ENCODE results near the gene GSTM3.
"Not testable (repeated sequence)": the region's sequence is repeated elsewhere in the genome, so short reads cannot be mapped to it uniquely, and the experiment has no call there.

Gene GSTM3

DNA sequence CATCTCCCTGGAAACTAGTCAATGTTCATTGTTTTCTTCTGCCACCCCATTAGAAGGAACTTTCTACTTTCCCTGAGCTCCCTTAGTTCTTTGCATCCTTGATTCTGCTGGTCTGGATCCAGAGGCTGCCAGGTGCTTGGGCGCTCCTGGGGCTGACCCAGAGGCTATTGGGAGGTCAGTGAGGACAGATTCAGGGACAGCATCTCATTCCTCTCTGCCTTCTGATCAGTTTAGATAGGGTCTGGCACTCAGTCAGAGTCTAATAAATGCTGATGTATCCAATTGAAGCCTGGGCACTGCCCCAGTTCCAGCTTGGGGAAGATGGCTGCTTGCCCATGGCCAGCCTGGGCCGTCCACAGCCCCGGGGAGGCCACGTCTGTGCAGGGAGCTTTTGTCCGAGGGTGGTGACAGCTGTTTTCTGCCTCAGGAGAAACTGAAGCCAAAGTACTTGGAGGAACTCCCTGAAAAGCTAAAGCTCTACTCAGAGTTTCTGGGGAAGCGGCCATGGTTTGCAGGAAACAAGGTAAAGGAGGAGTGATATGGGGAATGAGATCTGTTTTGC, 50.9 kb downstream of the GSTM3 start:
- H3K36me3 ChIP-seq (ENCODE audit: control insufficient read depth in 2 of 2, insufficient read depth in 2 of 2, low read length in 2 of 2) = no peaks in the 10 kb centered on the region
- H3K9me3 ChIP-seq (ENCODE audit: control insufficient read depth in 2 of 2, low read length in 2 of 2) = no peaks in the 10 kb centered on the region
- no peak overlapping the region for H3K4me3 ChIP-seq (ENCODE audit: low read length in 2 of 2)
- H3K4me1 ChIP-seq (ENCODE audit: control insufficient read depth, insufficient read depth, low read length) = no peaks in the 10 kb centered on the region
- H3K9ac ChIP-seq (ENCODE audit: low read length in 2 of 2) = no peak overlapping the region
- H3K27me3 ChIP-seq (ENCODE audit: control insufficient read depth in 1 of 2, insufficient read depth in 2 of 2, low read length in 2 of 2) = no peaks in the 10 kb centered on the region
- H3K27ac ChIP-seq (ENCODE audit: low read length) = no peak overlapping the region

DNA sequence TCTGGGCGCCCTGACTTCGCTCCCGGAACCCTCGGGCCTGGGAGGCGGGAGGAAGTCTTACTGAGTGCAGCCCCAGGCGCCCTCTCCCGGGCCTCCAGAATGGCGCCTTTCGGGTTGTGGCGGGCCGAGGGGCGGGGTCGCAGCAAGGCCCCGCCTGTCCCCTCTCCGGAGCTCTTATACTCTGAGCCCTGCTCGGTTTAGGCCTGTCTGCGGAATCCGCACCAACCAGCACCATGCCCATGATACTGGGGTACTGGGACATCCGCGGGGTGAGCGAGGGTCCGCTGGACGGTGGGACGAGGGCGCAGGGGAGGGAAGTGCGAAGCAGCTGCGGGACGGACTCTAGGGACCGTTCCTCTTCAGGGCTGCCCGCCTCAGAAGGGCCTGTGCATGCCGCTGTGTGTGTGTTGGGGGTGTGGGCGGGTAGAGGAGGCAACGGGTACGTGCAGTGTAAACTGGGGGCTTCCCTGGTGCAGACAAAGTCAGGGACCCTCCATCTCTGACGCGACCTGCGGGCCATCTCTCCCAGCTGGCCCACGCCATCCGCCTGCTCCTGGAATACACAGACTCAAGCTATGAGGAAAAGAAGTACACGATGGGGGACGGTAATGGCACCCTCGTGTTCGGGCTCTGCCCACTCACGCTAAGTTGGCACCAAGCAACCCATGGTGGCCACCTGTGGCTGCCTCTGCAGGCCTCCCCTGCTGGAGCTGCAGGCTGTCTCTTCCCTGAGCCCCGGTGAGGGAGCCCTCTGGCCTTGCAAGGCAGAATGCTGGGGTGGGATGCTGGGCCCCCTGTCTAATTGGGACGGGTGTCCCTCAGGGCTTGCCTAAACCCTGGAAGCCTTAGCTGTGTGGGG, 53.0 kb downstream of the GSTM3 start, which contains the start of gene GSTM1:
Gene GSTM1, plus strand, starts transcription at position 177 of the 859 bp plus-strand sequence. Its CDS starts 57 bp downstream, at position 234.
- H3K9ac ChIP-seq (ENCODE audit: low read length in 2 of 2) = no peak within 1 kb of the TSS
- H3K9me3 ChIP-seq (ENCODE audit: control insufficient read depth in 2 of 2, low read length in 2 of 2) = no peaks in the 10 kb centered on the region
- no peaks in the 10 kb centered on the region for H3K27me3 ChIP-seq (ENCODE audit: control insufficient read depth in 1 of 2, insufficient read depth in 2 of 2, low read length in 2 of 2)
- H3K4me1 ChIP-seq (ENCODE audit: control insufficient read depth, insufficient read depth, low read length) = no peaks in the 10 kb centered on the region
- H3K36me3 ChIP-seq (ENCODE audit: control insufficient read depth in 2 of 2, insufficient read depth in 2 of 2, low read length in 2 of 2) = no peaks in the 10 kb centered on the region
- no peak within 1 kb of the TSS for H3K27ac ChIP-seq (ENCODE audit: low read length)
- H3K4me3 ChIP-seq (ENCODE audit: low read length in 2 of 2) = no peak within 1 kb of the TSS

DNA sequence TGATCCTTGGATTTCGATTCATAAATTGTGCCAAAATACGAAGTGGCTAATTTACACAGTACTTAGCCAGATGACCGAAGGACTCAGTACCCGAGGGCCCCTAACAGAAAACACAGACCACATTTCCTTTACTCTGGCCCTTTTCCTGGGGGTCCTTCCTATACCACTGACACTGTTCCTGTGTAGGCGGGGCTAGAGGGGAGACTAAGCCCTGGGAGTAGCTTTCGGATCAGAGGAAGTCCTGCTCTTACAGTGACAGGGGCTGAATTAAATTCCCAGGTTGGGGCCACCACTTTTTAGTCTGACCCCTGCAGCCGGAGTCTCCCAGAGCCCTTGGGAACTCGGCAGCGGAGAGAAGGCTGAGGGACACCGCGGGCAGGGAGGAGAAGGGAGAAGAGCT, 53.7 kb downstream of the GSTM3 start:
- not testable (repeated sequence) for H3K9me3 ChIP-seq (ENCODE audit: control insufficient read depth in 2 of 2, low read length in 2 of 2); H3K27ac ChIP-seq (ENCODE audit: low read length); H3K4me3 ChIP-seq (ENCODE audit: low read length in 2 of 2); H3K27me3 ChIP-seq (ENCODE audit: control insufficient read depth in 1 of 2, insufficient read depth in 2 of 2, low read length in 2 of 2); H3K36me3 ChIP-seq (ENCODE audit: control insufficient read depth in 2 of 2, insufficient read depth in 2 of 2, low read length in 2 of 2); H3K4me1 ChIP-seq (ENCODE audit: control insufficient read depth, insufficient read depth, low read length); H3K9ac ChIP-seq (ENCODE audit: low read length in 2 of 2)

DNA sequence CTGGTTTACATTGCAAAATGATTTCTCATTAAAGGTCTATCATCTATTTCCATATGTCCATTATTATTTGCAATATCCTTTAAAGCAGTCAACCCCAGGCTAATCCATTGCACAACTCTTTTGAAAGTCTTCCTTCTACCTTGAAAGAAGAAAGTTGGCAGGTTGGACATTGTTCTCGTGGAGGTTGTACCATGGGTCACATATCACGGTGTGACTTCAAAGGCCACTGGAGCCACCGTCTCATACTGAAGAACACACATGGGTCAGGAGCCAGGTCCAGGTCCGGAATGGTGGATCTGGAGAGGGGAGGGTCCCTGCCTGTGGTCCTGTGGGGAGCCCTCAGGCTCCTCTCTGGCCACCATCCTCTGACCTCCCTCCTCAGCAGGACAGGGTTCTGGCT, 54.9 kb downstream of the GSTM3 start:
- H3K4me1 ChIP-seq (ENCODE audit: control insufficient read depth, insufficient read depth, low read length); H3K4me3 ChIP-seq (ENCODE audit: low read length in 2 of 2); H3K27ac ChIP-seq (ENCODE audit: low read length); H3K36me3 ChIP-seq (ENCODE audit: control insufficient read depth in 2 of 2, insufficient read depth in 2 of 2, low read length in 2 of 2); H3K27me3 ChIP-seq (ENCODE audit: control insufficient read depth in 1 of 2, insufficient read depth in 2 of 2, low read length in 2 of 2); H3K9me3 ChIP-seq (ENCODE audit: control insufficient read depth in 2 of 2, low read length in 2 of 2); H3K9ac ChIP-seq (ENCODE audit: low read length in 2 of 2): not testable (repeated sequence)

DNA sequence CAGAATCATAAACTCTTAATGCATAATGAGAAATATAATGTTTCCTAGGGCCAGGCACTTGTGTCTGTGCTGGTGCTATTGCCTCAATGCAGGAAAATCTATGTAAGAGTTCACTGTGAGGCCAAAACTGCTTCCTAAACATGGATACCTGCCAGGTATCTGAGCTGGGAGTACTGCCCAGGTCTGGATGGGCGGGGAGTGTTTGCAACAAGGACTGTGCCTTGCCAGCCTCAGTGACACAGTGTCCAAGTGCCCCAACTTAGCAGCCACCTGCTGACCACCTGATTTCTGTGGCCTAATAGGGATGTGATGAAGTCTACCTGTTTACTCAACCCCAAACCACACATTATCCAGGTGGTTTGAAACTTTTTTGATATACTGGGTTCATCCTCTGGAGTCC, 55.4 kb downstream of the GSTM3 start:
- not testable (repeated sequence) for H3K27me3 ChIP-seq (ENCODE audit: control insufficient read depth in 1 of 2, insufficient read depth in 2 of 2, low read length in 2 of 2); H3K36me3 ChIP-seq (ENCODE audit: control insufficient read depth in 2 of 2, insufficient read depth in 2 of 2, low read length in 2 of 2); H3K4me1 ChIP-seq (ENCODE audit: control insufficient read depth, insufficient read depth, low read length); H3K4me3 ChIP-seq (ENCODE audit: low read length in 2 of 2); H3K9ac ChIP-seq (ENCODE audit: low read length in 2 of 2); H3K9me3 ChIP-seq (ENCODE audit: control insufficient read depth in 2 of 2, low read length in 2 of 2); H3K27ac ChIP-seq (ENCODE audit: low read length)

DNA sequence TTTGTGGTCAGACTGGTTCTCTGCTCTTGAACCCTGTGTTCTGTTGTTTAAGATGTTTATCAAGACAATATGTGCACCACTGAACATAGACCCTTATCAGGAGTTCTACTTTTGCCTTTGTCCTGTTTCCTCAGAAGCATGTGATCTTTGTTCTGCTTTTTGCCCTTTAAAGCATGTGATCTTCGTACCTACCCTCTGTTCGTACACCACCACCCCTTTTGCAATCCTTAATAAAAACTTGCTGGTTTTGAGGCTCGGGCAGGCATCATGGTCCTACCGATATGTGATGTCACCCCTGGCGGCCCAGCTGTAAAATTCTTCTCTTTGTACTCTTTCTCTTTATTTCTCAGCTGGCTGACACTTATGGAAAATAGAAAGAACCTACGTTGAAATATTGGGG, 56.1 kb downstream of the GSTM3 start:
- not testable (repeated sequence) for H3K9me3 ChIP-seq (ENCODE audit: control insufficient read depth in 2 of 2, low read length in 2 of 2); H3K27me3 ChIP-seq (ENCODE audit: control insufficient read depth in 1 of 2, insufficient read depth in 2 of 2, low read length in 2 of 2); H3K9ac ChIP-seq (ENCODE audit: low read length in 2 of 2); H3K4me3 ChIP-seq (ENCODE audit: low read length in 2 of 2); H3K4me1 ChIP-seq (ENCODE audit: control insufficient read depth, insufficient read depth, low read length); H3K27ac ChIP-seq (ENCODE audit: low read length); H3K36me3 ChIP-seq (ENCODE audit: control insufficient read depth in 2 of 2, insufficient read depth in 2 of 2, low read length in 2 of 2)

Measured in stomach smooth muscle (tissue), 2 donors.